NCI-H82 (cell line): ENCODE data around the gene PCDH19.
"Not testable (repeated sequence)": the region's sequence is repeated elsewhere in the genome, so short reads cannot be mapped to it uniquely, and the experiment has no call there.

Source experiments
- DNase-seq: peaks from one replicate; lab custom pipeline; 2025; lab: John Stamatoyannopoulos, UW

The PCDH19 gene

GRCh38 chrX:100409610-100410590 lies at the start of gene PCDH19:
PCDH19 (minus strand) TSS chrX:100410273; CDS start chrX:100408597, 1,676 bp downstream.
- peak; percentile 79 for DNase-seq

GRCh38 chrX:100449696-100450608 lies 39.9 kb upstream of the PCDH19 start:
- DNase-seq: no peak

GRCh38 chrX:100447655-100448397 lies 37.8 kb upstream of the PCDH19 start:
- DNase-seq: peak; percentile 57

- no peak for DNase-seq
These were observed 35.5 kb upstream of the PCDH19 start for GRCh38 chrX:100445593-100445992.

GRCh38 chrX:100441321-100441720 lies 31.2 kb upstream of the PCDH19 start:
- not testable (repeated sequence) for DNase-seq

GRCh38 chrX:100440006-100440405 lies 29.9 kb upstream of the PCDH19 start:
- DNase-seq: no peak

GRCh38 chrX:100435726-100436125 lies 25.7 kb upstream of the PCDH19 start:
- DNase-seq: no peak

- DNase-seq: peak; percentile 32
These were observed 13.9 kb upstream of the PCDH19 start for GRCh38 chrX:100424012-100424411.

GRCh38 chrX:100418556-100418955 lies 8.5 kb upstream of the PCDH19 start:
- no peak for DNase-seq

- DNase-seq: peak; percentile 8
These were observed 7.6 kb upstream of the PCDH19 start for GRCh38 chrX:100417681-100418080.

GRCh38 chrX:100413229-100413628 lies 3.2 kb upstream of the PCDH19 start:
- peak; percentile 82 for DNase-seq

GRCh38 chrX:100411802-100412715 lies 2.0 kb upstream of the PCDH19 start:
- DNase-seq: no peak

- peak; percentile 40 for DNase-seq
These were observed 1.1 kb upstream of the PCDH19 start for GRCh38 chrX:100410901-100411801.

GRCh38 chrX:100408713-100409609 lies 1.1 kb downstream of the PCDH19 start:
- peak; percentile 21 for DNase-seq

- no peak for DNase-seq
These were observed 2.0 kb downstream of the PCDH19 start for GRCh38 chrX:100407784-100408712.

GRCh38 chrX:100407147-100407783 lies 2.8 kb downstream of the PCDH19 start:
- no peak for DNase-seq

- no peak for DNase-seq
These were observed 4.6 kb downstream of the PCDH19 start for GRCh38 chrX:100405424-100405823.
